HepG2 (cell line): Measurements from ENCODE around the gene MARCHF9.

ENCODE experiments used
- ATF1 ChIP-seq: IDR thresholded peaks from 2 replicates; pipeline ENCODE4 v1.6.1; 2016; ENCODE audit warnings: mild to moderate bottlenecking, control low read depth
- CTCF ChIP-seq: sonication (generic); formaldehyde crosslinking; IDR thresholded peaks from 2 replicates; pipeline ENCODE4 v1.5.0; 2020; ENCODE audit warnings: mild to moderate bottlenecking, missing genetic modification reagents, moderate library complexity
- FOXP4 ChIP-seq: sonication (generic); formaldehyde crosslinking; IDR thresholded peaks from 2 replicates; pipeline ENCODE4 v1.4.0; 2020; ENCODE audit warnings: missing genetic modification reagents
- JUNB ChIP-seq: sonication (generic); formaldehyde crosslinking; IDR thresholded peaks from 2 replicates; pipeline ENCODE4 v1.8.0; 2022; ENCODE audit warnings: missing genetic modification reagents, mild to moderate bottlenecking, borderline replicate concordance
- MAX ChIP-seq: IDR thresholded peaks from 2 replicates; pipeline ENCODE4 v1.6.1; 2012; ENCODE audit warnings: inconsistent platforms
- NFYB ChIP-seq: sonication (generic); formaldehyde crosslinking; IDR thresholded peaks from 2 replicates; pipeline ENCODE4 v1.4.0; 2020; ENCODE audit warnings: missing genetic modification reagents
- PATZ1 ChIP-seq: sonication (generic); formaldehyde crosslinking; IDR thresholded peaks from 2 replicates; pipeline ENCODE4 v1.4.0; 2020; ENCODE audit warnings: missing genetic modification reagents
- POLR2A ChIP-seq, 2 experiments: IDR thresholded peaks; 2 replicates each; pipeline ENCODE4 v1.6.1; 2011; ENCODE audit warnings: low read depth in 2 of 2, low read length in 2 of 2, mild to moderate bottlenecking in 1 of 2, moderate library complexity in 1 of 2; ENCODE audit not compliant: insufficient read depth in 1 of 2
- ZKSCAN1 ChIP-seq: fragments of 150-350 bp; IDR thresholded peaks from 2 replicates; pipeline ENCODE4 v1.6.1; 2014; ENCODE audit warnings: low read length
- ZNF274 ChIP-seq: sonication (generic); formaldehyde crosslinking; IDR thresholded peaks from 2 replicates; pipeline ENCODE4 v1.5.1; 2020; ENCODE audit warnings: mild to moderate bottlenecking, missing genetic modification reagents
- ZNF333 ChIP-seq: sonication (generic); formaldehyde crosslinking; IDR thresholded peaks from 2 replicates; pipeline ENCODE4 v1.4.0; 2020; ENCODE audit warnings: mild to moderate bottlenecking, missing genetic modification reagents, borderline replicate concordance

GRCh38 chr12:57763881-57764661 lies 9.2 kb downstream of the MARCHF9 start:
- no peak for TF ChIP-seq ZKSCAN1
- TF ChIP-seq NFYB (CRISPR knock-in tag), result no peak
- no peak for TF ChIP-seq ZNF274
- no peak for TF ChIP-seq POLR2A (IDR thresholded peaks at IDR 0.05; ENCODE audit: insufficient read depth in 1 of 2, low read depth in 2 of 2, low read length in 2 of 2)
- TF ChIP-seq PATZ1 (CRISPR knock-in tag), result no peak
- TF ChIP-seq MAX, result no peak
- TF ChIP-seq ZNF333 (CRISPR knock-in tag), result no peak
- no peak for TF ChIP-seq ATF1 (CRISPR knock-in tag)
- TF ChIP-seq CTCF (CRISPR knock-in tag), result no peak
- TF ChIP-seq JUNB (CRISPR knock-in tag), result no peak
- TF ChIP-seq FOXP4 (CRISPR knock-in tag), result no peak
